ENCODE data around the gene NHERF1.

GRCh38 chr17:74755533-74755932, 7.1 kb downstream of the NHERF1 start:
- TF ChIP-seq CTCF (IDR thresholded peaks at IDR 0.05) (no peak), POLR2AphosphoS5 (IDR thresholded peaks at IDR 0.05) (no peak), POLR2A (IDR thresholded peaks at IDR 0.05) (no peak)

Data from breast epithelium (tissue), 3 donors.